Measurements from ENCODE around the gene NR1H3.

DNA sequence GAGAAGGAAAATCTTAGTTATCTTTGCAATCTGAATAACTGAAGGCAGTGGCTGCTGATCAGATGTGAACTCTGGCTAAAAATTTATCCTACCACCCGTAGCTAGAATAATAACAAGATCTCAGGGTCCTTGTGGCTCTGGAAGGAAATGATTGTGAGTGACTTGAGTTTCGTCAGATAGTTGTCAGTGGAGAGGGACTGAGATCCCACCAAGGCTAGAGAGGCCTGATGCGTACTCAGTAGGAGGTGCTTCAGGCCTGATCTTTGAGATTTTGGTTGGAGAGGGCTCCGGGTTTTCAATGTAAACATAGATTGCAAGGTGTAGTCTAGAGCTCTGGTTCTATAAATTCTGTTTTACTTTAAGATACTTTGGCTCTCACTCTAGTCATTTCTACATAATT is 13.5 kb downstream of the NR1H3 start:
- TF ChIP-seq, protein P1, sequence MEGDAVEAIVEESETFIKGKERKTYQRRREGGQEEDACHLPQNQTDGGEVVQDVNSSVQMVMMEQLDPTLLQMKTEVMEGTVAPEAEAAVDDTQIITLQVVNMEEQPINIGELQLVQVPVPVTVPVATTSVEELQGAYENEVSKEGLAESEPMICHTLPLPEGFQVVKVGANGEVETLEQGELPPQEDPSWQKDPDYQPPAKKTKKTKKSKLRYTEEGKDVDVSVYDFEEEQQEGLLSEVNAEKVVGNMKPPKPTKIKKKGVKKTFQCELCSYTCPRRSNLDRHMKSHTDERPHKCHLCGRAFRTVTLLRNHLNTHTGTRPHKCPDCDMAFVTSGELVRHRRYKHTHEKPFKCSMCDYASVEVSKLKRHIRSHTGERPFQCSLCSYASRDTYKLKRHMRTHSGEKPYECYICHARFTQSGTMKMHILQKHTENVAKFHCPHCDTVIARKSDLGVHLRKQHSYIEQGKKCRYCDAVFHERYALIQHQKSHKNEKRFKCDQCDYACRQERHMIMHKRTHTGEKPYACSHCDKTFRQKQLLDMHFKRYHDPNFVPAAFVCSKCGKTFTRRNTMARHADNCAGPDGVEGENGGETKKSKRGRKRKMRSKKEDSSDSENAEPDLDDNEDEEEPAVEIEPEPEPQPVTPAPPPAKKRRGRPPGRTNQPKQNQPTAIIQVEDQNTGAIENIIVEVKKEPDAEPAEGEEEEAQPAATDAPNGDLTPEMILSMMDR (IDR thresholded peaks at IDR 0.05): no peak
- no peak for TF ChIP-seq POLR2A (IDR thresholded peaks at IDR 0.05)
- no peak for TF ChIP-seq EP300 (IDR thresholded peaks at IDR 0.05)
